K562 (cell line): ENCODE measurements around the gene NOC4L. TPM values are rescaled to one million over a fixed set of nuclear protein-coding genes. Genes with fewer than 3 reads are reported as not detected.

Source experiments
- ATAC-seq: fragments of 200-7000 bp; cut with Tn5 transposase; 3 replicates; pipeline ENCODE4 v1.9.1; 2020; ENCODE audit warnings: moderate library complexity
- BruUV-seq: library from RNA; stranded (reverse); fragments of 400-500 nt; replicated peaks from 2 replicates; lab custom pipeline; 2021; lab: Mats Ljungman, UMichigan
- CTCF ChIA-PET: fragments of 300-600 bp; formaldehyde crosslinking; extraction: SDS; loops from one replicate; lab custom pipeline; 2021; ENCODE audit warnings: low intra/inter-chr PET ratio; lab: Yijun Ruan, JAX
- POLR2A ChIA-PET: fragments of 300-600, 350-650 bp; sonication (Branson Sonifier 250); formaldehyde crosslinking; extraction: SDS; loops from one replicate; lab custom pipeline; 2021; ENCODE audit warnings: antibody characterized with exemption, inconsistent platforms; lab: Yijun Ruan, JAX
- DNase-seq, 4 experiments: peaks; one replicate each; pipeline versions ENCODE4 v3.0.0 to v3.0.0-alpha.2; 2011 to 2018; ENCODE audit warnings: low spot score in 3 of 4, mixed read lengths in 3 of 4; ENCODE audit errors: extremely low read depth in 1 of 4
- FAIRE-seq: peaks from 2 replicates; lab custom pipeline; 2011; peaks lifted over from hg19 to GRCh38; lab: Jason Lieb, UNC
- H2AFZ ChIP-seq: 2 replicates; pipeline ENCODE4 v1.6.0; 2011; ENCODE audit warnings: low read depth, low read length, control low read depth, inconsistent platforms
- H3K27ac ChIP-seq: fragments of 200-600 bp; 3 replicates; pipeline ENCODE4 v1.8.0; 2011; ENCODE audit warnings: low read depth, mild to moderate bottlenecking, control low read depth, inconsistent platforms, low read length, moderate library complexity, mixed read lengths; ENCODE audit errors: extremely low read depth
- H3K27me3 ChIP-seq, 2 experiments: fragments of 300-600 bp in 1 of 2; 2 replicates in 1 of 2; 3 replicates in 1 of 2; pipeline versions ENCODE4 v1.6.0 to v1.8.0; 2011; ENCODE audit warnings: inconsistent platforms in 2 of 2, low read length in 2 of 2, mild to moderate bottlenecking in 1 of 2, mixed read lengths in 1 of 2, moderate library complexity in 1 of 2; ENCODE audit not compliant: control insufficient read depth in 2 of 2, insufficient read depth in 2 of 2
- H3K36me3 ChIP-seq: fragments of 300-600 bp; 3 replicates; pipeline ENCODE4 v1.8.0; 2011; ENCODE audit warnings: mild to moderate bottlenecking, low read length, inconsistent platforms; ENCODE audit not compliant: control insufficient read depth, insufficient read depth
- H3K4me1 ChIP-seq, 2 experiments: fragments of 200-600 bp in 1 of 2; replicated peaks in 1 of 2; 2 replicates in 1 of 2; 3 replicates in 1 of 2; pipeline versions ENCODE4 v1.5.1 to v1.8.0; 2011; ENCODE audit warnings: inconsistent platforms in 2 of 2, low read length in 2 of 2, mild to moderate bottlenecking in 1 of 2, mixed read lengths in 1 of 2, moderate library complexity in 1 of 2; ENCODE audit not compliant: control insufficient read depth in 2 of 2, insufficient read depth in 2 of 2
- H3K4me2 ChIP-seq: 2 replicates; pipeline ENCODE4 v1.6.1; 2011; ENCODE audit warnings: low read length, control low read depth, inconsistent platforms, mixed read lengths; ENCODE audit not compliant: insufficient read depth
- H3K4me3 ChIP-seq: fragments of 200-600 bp; sonication (generic), shearing (Covaris generic); 2 replicates; pipeline ENCODE4 v1.5.1; 2016; ENCODE audit warnings: control low read depth, inconsistent platforms
- H3K79me2 ChIP-seq: fragments of 200-600 bp; 3 replicates; pipeline ENCODE4 v1.8.0; 2011; ENCODE audit warnings: low read length, inconsistent platforms; ENCODE audit not compliant: control insufficient read depth, insufficient read depth
- H3K9ac ChIP-seq, 2 experiments: 2 replicates each; pipeline versions ENCODE4 v1.6.0 to v1.6.1; 2011; ENCODE audit warnings: low read depth in 2 of 2, low read length in 2 of 2, control low read depth in 1 of 2, inconsistent platforms in 1 of 2, mild to moderate bottlenecking in 1 of 2, mixed read lengths in 1 of 2; ENCODE audit not compliant: insufficient read depth in 1 of 2
- H3K9me1 ChIP-seq: one replicate; pipeline ENCODE4 v1.6.0; 2011; ENCODE audit warnings: inconsistent platforms, mild to moderate bottlenecking, low read length, moderate library complexity; ENCODE audit not compliant: control insufficient read depth, insufficient read depth
- H3K9me3 ChIP-seq: replicated peaks from 2 replicates; pipeline ENCODE4 v1.5.1; 2011; ENCODE audit warnings: low read depth, low read length, inconsistent platforms; ENCODE audit not compliant: control insufficient read depth, insufficient read depth
- H4K20me1 ChIP-seq: replicated peaks from 2 replicates; pipeline ENCODE4 v1.6.1; 2011; ENCODE audit warnings: low read length, inconsistent platforms, mixed read lengths; ENCODE audit not compliant: control insufficient read depth, insufficient read depth
- ARHGAP35 ChIP-seq: fragments of 450-650 bp; IDR thresholded peaks from 2 replicates; pipeline ENCODE4 v1.6.1; 2018; ENCODE audit not compliant: partially characterized antibody
- ATF7 ChIP-seq: fragments of 450-650 bp; IDR thresholded peaks from 2 replicates; pipeline ENCODE4 v1.7.1; 2014; ENCODE audit warnings: mild to moderate bottlenecking, moderate library complexity
- CBFA2T2 ChIP-seq: fragments of 450-650 bp; conservative IDR thresholded peaks from 2 replicates; pipeline ENCODE4 v1.6.1; 2017; ENCODE audit warnings: mild to moderate bottlenecking
- CXXC5 ChIP-seq: fragments of 250-450 bp; sonication (Bioruptor Pico); IDR thresholded peaks from 2 replicates; pipeline ENCODE4 v1.8.0; 2022; ENCODE audit warnings: inconsistent platforms, mild to moderate bottlenecking, moderate library complexity
- GABPB2 ChIP-seq: fragments of 250-450 bp; sonication (Bioruptor Pico); conservative IDR thresholded peaks from 2 replicates; pipeline ENCODE4 v1.5.1; 2021; ENCODE audit warnings: mild to moderate bottlenecking
- HDAC1 ChIP-seq, 2 experiments: fragments of 450-650 bp; IDR thresholded peaks; 2 replicates each; pipeline ENCODE4 v1.6.1; 2016 to 2017; ENCODE audit warnings: inconsistent platforms in 1 of 2, mild to moderate bottlenecking in 1 of 2, moderate library complexity in 1 of 2
- HDAC6 ChIP-seq: IDR thresholded peaks from 2 replicates; pipeline ENCODE4 v1.6.1; 2012; ENCODE audit warnings: low read depth, mild to moderate bottlenecking, control low read depth, inconsistent platforms, low read length, moderate library complexity
- MBD1 ChIP-seq: fragments of 250-450 bp; sonication (Bioruptor Pico); IDR thresholded peaks from 2 replicates; pipeline ENCODE4 v1.8.0; 2022; ENCODE audit warnings: inconsistent platforms
- MTF1 ChIP-seq: fragments of 250-450 bp; sonication (Bioruptor Pico); IDR thresholded peaks from 2 replicates; pipeline ENCODE4 v1.9.0; 2021; ENCODE audit warnings: moderate library complexity, mild to moderate bottlenecking, inconsistent platforms, borderline replicate concordance
- NFIX ChIP-seq: fragments of 250-450 bp; sonication (Bioruptor Pico); IDR thresholded peaks from 2 replicates; pipeline ENCODE4 v1.4.0; 2020; ENCODE audit warnings: low read depth, mild to moderate bottlenecking, moderate library complexity
- PBX2 ChIP-seq, 2 experiments: IDR thresholded peaks in 1 of 2; conservative IDR thresholded peaks in 1 of 2; 2 replicates each; pipeline ENCODE4 v1.6.1; 2016; ENCODE audit warnings: low read depth in 2 of 2, mild to moderate bottlenecking in 1 of 2, missing compliant biosample characterization in 1 of 2, missing genetic modification characterization in 1 of 2, moderate library complexity in 1 of 2
- PKNOX1 ChIP-seq: fragments of 450-650 bp; IDR thresholded peaks from 2 replicates; pipeline ENCODE4 v1.6.1; 2016
- PTTG1 ChIP-seq: fragments of 450-650 bp; IDR thresholded peaks from 2 replicates; pipeline ENCODE4 v1.6.1; 2016; ENCODE audit warnings: low read depth, mild to moderate bottlenecking, missing genetic modification characterization, missing compliant biosample characterization
- TCF7 ChIP-seq: sonication (generic); IDR thresholded peaks from 2 replicates; pipeline ENCODE4 v1.6.1; 2016; ENCODE audit warnings: antibody characterized with exemption, borderline replicate concordance
- YBX1 ChIP-seq: fragments of 450-650 bp; IDR thresholded peaks from 2 replicates; pipeline ENCODE4 v1.7.1; 2016; ENCODE audit warnings: mild to moderate bottlenecking
- ZNF511 ChIP-seq: sonication (generic); formaldehyde crosslinking; IDR thresholded peaks from 2 replicates; pipeline ENCODE4 v1.8.0; 2022; ENCODE audit warnings: mild to moderate bottlenecking, missing genetic modification reagents
- ZNF668 ChIP-seq: fragments of 250-450 bp; sonication (Bioruptor Pico); IDR thresholded peaks from 2 replicates; pipeline ENCODE4 v1.8.0; 2022; ENCODE audit warnings: mild to moderate bottlenecking, inconsistent platforms
- ZNF778 ChIP-seq: fragments of 450-650 bp; formaldehyde crosslinking; IDR thresholded peaks from 2 replicates; pipeline ENCODE4 v1.4.0; 2020; ENCODE audit warnings: mild to moderate bottlenecking, moderate library complexity
- WGBS: fragments of 100-300 bp; shearing (Covaris generic); methylation state at CpG from one replicate; pipeline ENCODE4 v1.1.6; 2016; ENCODE audit warnings: low coverage, mixed read lengths; ENCODE audit not compliant: insufficient coverage; ENCODE audit errors: missing lambda C conversion rate; 5-methylcytosine and 5-hydroxymethylcytosine counted together
- in situ Hi-C: fragments of 300-500 bp; cut with MboI; formaldehyde crosslinking; loops from 4 replicates; pipeline ENCODE4 v1.15.0; 2018; ENCODE audit warnings: inconsistent platforms, mixed read lengths
- intact Hi-C: fragments of 100-400 bp; cut with micrococcal nuclease; formaldehyde crosslinking; loops from 2 replicates; pipeline ENCODE4 v1.14.2; 2022
- polyA plus RNA-seq, 8 experiments: library from polyadenylated mRNA; depleted of rRNA in 4 of 8; stranded (reverse) in 5 of 8; unstranded in 3 of 8; fragments of >200 nt; fragmentation: Nextera tagmentation in 2 of 8; fragmentation: Illumina TruSeq in 1 of 8; extraction: Ambion mirVana in 2 of 8; extraction: Trizol in 1 of 8; gene quantifications; 2 replicates each; pipeline versions ENCODE4 v1.2.1 to v1.2.3, GENCODE V29; 2011 to 2014; ENCODE audit warnings: inconsistent platforms in 1 of 8, missing spikeins in 1 of 8
- total RNA-seq, 7 experiments: library from RNA; depleted of rRNA in 6 of 7; stranded (reverse); fragments of >200 nt in 6 of 7; fragmentation: Illumina TruSeq in 2 of 7; extraction: Trizol in 2 of 7; gene quantifications; 2 replicates each; pipeline versions ENCODE4 v1.2.1 to v1.2.3, GENCODE V29; 2011 to 2021; ENCODE audit warnings: low replicate concordance in 1 of 7

The NOC4L gene
- total and polyA plus RNA-seq, 9 of the 15 experiments (the other 6 are each of a cell fraction or from before 2014, with no cell fraction given): 1.3 to 77.0 (median 20.0) TPM

- Histone ChIP-seq H3K36me3 (no peaks in the 10 kb centered on the region), H3K9ac (no peak overlapping the region), H3K27me3 (peaks cover 0 to under 1% of the 10 kb centered on the region in 2 experiments; a peak in 1 of 5 replicates), H3K4me1 (peaks cover 0 to 45% of the 10 kb centered on the region in 2 experiments; a peak in 4 of 5 replicates), H3K4me3 (no peak overlapping the region), H3K9me3 (no peaks in the 10 kb centered on the region), H4K20me1 (no peaks in the 10 kb centered on the region), H3K27ac (no peak overlapping the region), H3K79me2 (no peaks in the 10 kb centered on the region), H3K9me1 (no peaks in the 10 kb centered on the region), H2AFZ (no peak overlapping the region), H3K4me2 (no peak overlapping the region)
- peak; percentile 6 for FAIRE-seq
- POLR2A ChIA-PET: no interaction called here
- WGBS: 23% methylated on average over 6 of the region's 7 CpGs
- in situ Hi-C loops: no loop called here
- BruUV-seq: no TSS peak
- ATAC-seq: no peak
- no peak for DNase-seq
- CTCF ChIA-PET: interaction anchor here (0.6 kb wide), 1 partner anchor 216 kb away, joined by 3 read pairs; no protein-coding TSS in a partner anchor
- intact Hi-C loops: no loop called here
- TF ChIP-seq HDAC1 (IDR thresholded peaks at IDR 0.05) (no peak; a peak in 1 of 4 replicates), PTTG1 (tag) (no peak), MTF1 (CRISPR knock-in tag) (no peak), HDAC6 (no peak), PKNOX1 (peak; percentile 86), TCF7 (no peak), CBFA2T2 (no peak), ARHGAP35 (peak; percentile 95), CXXC5 (CRISPR knock-in tag) (no peak), GABPB2 (CRISPR knock-in tag) (no peak), YBX1 (peak; percentile 54; the same call in 1 of the 2 replicates), NFIX (CRISPR knock-in tag) (no peak), PBX2 (CRISPR knock-in tag; IDR thresholded peaks at IDR 0.05; ENCODE audit: low read depth) (no peak), PBX2 (tag; conservative IDR thresholded peaks at IDR 0.05; ENCODE audit: low read depth) (peak; percentile 87), ATF7 (no peak), ZNF511 (CRISPR knock-in tag) (no peak), ZNF778 (CRISPR knock-in tag) (no peak), ZNF668 (CRISPR knock-in tag) (no peak), MBD1 (no peak)
Measured at GRCh38 chr12:132164426-132164825, 20.2 kb downstream of the NOC4L start.
